Right kidney (tissue), 9 donors: ENCODE results near the gene TDRD15.
"Not testable (repeated sequence)": the region's sequence is repeated elsewhere in the genome, so short reads cannot be mapped to it uniquely, and the experiment has no call there.

Source experiments
- DNase-seq: peaks from one replicate; pipeline ENCODE4 v3.0.0-alpha.2; 2016
- long read RNA-seq, 8 donors: transcript quantifications; one replicate each; lab custom pipeline, GENCODE V29; 2026

The TDRD15 gene
- long read RNA-seq, donor 1, result 0 reads
- long read RNA-seq, donor 2, result 0 reads
- long read RNA-seq, donor 3, result 0 reads
- long read RNA-seq, donor 4, result 0 reads
- long read RNA-seq, donor 5, result 0 reads
- long read RNA-seq, donor 6, result 0 reads
- long read RNA-seq, donor 7, result 0 reads
- long read RNA-seq, donor 8, result 0 reads

DNA sequence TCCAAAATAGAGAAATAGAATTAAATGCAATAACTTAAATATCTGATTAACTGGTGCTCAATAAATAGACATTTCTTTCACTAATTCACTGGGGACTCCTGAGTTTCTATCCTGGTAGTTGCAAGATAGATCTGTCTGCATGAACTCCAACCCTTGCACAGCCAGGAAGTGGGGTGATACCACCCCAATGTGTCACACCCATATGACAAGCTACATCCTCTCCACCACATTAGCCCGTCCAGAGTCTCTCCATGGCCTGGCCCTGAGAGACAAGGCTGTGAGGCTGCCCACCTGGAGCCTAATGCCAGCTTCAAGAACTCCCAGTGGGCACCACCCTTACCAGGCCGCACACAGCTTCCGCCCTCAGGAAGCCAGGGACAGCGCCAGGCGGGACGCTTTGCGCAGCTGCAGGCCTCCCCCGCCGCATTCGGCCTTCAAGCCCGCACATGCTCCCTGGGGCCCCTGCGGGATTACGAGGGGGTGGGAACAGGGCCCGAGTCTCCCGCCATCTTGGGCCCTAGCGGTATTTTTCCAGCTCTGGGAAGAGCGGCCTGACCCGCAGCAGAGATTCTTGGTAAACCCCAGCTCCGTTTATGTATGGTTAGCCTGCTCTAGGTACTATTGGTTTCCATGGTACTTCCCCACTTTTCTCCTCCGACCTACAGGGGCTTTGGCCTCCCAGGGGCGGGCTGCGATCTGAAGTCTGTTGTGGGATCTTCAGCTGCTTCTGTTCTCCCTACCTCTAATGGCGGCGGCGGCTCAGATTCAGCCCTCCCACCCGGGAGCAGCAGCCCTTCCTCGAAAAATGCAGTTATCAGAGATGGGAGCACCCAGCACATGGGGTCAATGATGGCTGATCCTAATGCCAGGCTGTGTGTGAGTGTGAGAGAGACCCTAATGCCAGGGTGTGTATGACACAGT lies at the start of gene TDRD15:
TDRD15 (plus strand) TSS at position 496 of the 921 bp plus-strand sequence. CDS start 13,500 bp downstream, outside the sequence.
- DNase-seq, result no peak

DNA sequence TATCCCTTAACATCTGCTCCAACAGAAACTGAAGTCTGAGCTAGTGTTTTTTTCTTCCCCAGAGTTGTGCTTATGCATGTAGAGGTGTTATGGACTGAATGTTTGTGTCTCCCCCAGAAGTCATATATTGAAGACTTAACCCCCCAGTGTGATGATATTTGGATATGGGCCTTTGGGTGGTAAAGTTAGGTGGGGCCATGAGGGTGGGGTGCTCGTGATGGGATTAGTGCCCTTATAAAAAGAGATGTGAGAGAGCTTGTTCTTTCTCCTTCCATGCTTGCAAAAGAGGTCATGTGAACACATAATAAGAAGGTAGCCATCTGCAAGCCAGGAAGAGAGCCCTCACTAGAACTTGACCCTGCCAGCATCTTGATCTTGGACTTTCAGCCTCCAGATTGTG lies 45.5 kb upstream of the TDRD15 start:
- no peak for DNase-seq

DNA sequence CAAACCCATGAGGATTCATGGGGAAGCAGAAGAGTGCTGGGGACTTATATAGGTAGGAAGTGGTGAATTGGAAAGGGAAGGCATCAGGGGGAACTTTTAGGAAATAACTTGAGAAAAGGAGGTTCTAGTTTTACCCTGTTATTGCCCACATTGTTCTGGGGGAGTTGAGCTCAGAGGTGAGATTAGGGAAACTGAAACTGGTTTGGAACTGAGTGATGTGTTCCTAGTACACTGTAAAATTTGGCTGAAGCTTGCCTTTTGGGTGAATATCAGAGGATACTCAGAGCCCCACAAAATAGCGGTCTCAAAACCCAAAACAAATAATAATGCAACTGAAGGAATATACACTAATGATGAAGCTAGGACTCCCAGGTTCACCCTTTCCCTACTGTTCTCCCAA lies 40.3 kb upstream of the TDRD15 start:
- DNase-seq, result no peak

DNA sequence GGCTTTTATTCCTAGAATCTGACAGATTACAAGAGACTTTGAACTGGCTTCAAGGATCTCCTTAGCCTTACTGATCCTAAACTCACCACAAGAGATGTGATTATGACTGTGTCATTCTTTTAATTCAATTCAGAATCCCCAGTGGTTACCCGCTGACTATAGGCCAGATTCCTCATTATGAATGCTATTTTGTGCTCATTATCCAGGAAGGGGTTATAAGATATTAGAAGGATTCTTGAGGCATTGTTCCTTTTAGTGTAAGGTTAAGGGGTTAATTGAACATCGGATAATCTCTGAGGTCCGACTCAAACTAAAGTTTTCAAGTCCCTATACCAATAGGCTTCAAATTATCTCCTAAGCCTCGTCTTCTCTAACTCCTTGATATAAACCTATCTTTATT lies 39.4 kb upstream of the TDRD15 start:
- no peak for DNase-seq

DNA sequence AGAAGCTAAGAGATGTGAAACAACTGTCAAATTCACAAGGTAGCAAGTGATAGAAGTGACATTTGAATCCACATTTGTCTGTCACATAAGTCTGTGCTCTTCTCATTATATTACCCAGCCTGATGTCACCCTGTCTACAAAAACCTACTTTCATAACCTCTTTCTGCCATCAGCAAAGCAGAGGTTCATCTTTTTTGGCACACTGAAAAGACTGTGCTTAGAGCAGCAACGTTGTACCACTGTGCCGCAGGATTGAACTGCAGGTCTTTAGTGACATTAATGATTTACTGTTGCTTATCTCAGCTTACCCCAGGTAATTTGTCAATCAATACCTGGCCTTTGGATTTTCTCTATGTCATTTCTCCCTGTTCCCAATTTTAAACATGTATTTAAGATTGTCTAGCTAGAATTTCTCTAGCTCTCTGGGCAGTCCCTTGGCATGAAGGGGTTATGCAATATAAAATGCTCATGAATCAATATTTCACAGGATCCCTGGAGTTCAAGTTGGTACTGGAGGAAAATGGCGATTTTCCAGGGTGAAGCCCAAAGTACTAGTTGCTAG lies 31.4 kb upstream of the TDRD15 start:
- no peak for DNase-seq

DNA sequence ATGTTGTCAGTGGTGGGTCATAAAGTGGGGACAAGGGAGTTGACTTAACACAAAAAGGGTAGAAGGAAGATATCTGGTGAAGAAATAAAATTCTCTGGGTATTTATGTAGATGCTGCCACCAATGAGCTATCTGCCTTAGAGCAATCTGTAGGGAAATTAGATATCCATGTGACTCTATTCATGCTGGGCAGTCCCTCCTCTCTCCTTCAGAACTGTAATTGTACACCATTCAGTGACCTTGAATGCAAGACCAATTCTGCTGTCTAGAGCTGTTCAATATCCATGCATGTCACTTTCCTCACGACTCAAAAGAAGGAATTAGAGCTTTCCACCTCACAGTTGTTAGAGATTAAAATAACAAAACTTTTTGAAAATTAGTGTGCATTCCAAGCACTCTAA lies 28.6 kb upstream of the TDRD15 start:
- DNase-seq, result no peak

DNA sequence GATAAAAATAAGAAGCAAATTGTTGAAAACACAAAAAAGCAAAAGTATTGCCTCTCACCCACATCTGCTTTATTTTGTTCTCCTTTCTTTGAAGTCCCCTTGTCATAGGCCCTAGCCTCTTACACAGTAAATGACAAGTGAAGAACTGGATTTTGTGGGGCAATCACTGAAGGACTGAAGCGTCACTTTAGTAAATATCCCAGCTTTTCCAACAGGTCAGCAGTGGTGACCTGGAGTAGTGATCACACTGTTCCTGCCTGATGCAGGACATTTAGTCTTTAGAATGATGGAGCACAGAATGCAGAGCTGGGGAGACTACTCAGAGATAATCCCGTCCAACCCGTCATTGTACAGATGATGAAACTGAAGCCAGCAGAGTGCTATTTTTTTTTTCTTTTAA lies 28.1 kb upstream of the TDRD15 start:
- no peak for DNase-seq

DNA sequence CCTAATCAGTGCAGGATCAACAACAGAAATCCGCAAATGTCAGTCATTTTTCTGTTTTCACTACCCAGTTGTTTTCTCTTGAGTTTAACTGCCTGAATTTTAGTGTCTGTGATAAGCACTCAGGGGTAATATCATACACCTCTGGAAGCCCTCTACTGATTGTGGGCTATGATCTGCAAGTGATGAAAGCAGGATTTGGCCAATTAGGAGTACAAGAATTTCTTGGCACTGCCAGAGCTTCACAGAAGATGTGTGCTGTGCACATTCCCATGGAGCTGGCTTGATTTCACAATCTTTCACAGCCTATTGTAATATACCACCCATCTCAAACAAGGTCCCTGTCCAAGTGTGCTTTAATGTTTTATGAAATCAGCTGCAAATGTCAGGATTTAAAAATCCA lies 27.3 kb upstream of the TDRD15 start:
- DNase-seq, result no peak

DNA sequence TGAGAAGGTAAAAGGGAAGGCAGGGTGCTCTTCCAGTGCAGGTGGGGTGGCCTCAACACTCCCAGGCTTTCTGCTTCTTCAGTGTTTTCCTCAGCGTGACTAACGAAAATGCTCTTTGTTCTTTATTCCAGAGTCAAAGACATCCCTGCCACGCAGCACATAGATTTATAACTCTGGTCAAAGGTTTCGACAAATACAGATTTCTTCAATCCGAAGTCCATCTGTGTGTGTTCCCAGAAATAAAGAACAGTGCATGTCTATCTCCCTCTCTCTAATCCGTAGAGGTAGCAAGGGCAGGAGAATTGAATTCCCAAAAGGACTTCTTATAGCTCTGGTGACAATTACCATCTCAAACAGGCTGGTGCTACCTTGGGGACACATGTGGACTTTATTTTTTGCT lies 26.4 kb upstream of the TDRD15 start:
- no peak for DNase-seq

DNA sequence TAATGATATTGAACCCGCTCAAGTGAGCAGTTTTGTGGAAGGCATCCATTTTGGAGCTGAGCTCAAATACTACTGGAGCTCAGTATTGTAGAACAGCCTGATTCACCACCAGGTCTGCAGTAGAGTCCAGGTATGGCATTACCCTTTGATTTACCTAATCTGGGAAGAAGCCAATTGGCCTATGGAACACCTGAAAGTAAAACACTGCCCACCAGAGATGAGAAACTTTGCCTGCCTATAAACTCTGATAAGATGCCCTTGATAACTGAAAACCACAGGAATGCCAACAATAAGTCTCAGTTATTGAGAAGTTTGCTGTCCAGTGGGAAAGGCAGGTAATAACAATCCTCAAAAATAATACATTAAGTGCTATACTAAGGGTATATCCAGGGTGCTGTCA lies 25.5 kb upstream of the TDRD15 start:
- no peak for DNase-seq

DNA sequence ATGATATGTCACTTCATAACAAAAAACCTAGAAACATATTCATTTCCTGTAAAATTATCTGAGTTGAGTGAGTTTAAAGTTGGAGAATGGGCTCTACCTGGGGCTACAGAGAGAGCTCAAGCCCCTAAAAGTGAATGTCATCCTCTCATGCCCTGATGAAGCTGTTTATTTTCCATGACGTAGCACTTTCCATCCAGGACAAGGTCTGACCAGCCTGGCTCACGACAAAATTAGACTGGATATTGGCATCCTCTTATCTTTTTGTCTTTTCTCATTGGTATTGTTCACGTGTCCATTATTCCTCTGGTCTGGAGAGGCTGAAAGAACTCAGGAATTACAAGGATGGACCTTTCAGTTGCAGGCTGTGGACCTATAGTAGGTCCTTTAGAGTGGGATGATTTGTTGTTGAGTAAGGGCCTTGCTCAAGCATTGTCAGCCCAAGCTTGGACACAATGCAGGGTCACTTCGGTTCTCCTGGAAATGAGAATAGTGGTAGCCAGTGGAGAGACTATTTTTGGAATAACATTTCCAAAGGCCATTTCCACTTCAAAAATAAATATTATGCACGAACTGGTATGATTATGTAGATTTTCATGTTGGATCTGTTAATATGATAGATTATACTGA lies 24.4 kb upstream of the TDRD15 start:
- no peak for DNase-seq

DNA sequence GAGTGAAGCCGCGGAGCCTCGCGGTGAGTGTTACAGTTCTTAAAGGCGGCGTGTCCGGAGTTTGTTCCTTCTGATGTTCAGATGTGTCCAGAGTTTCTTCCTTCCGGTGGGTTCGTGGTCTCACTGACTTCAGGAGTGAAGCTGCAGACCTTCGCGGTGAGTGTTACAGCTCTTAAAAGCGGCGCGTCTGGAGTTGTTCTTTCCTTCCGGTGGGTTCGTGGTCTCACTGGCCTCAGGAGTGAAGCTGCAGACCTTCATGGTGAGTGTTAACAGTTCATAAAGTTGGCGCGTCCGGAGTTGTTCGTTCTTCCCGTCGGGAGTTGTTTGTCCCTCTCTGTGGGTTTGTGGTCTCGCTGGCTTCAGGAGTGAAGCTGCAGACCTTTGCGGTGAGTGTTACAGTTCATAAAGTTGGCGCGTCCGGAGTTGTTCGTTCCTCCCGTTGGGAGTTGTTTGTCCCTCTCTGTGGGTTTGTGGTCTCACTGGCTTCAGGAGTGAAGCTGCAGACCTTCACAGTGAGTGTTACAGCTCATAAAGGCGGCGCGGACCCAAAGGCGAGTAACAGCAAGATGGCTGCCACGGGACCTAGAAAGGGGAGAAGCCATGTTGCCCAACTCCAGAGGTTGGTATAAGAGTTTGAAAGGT lies 22.1 kb upstream of the TDRD15 start:
- DNase-seq, result not testable (repeated sequence)

DNA sequence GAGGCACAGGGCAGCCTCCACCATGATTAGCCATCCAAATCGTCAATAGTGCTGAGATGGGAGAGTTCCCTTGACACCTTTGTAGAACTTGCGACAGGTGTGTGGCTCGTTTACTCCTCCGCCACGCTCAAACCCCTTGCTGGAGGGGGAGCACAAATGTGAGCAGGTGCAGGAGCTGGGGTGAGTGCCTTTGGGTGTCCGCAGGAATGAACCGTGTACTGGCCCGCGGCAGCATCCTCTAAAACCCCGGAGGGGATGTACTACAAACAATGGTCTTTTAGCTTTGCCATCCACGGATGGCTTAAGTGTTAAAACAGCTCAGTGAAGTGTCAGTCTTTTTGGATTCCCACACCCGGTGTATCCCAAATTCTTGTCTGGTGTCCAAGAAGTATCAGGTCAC lies 21.4 kb upstream of the TDRD15 start:
- no peak for DNase-seq

DNA sequence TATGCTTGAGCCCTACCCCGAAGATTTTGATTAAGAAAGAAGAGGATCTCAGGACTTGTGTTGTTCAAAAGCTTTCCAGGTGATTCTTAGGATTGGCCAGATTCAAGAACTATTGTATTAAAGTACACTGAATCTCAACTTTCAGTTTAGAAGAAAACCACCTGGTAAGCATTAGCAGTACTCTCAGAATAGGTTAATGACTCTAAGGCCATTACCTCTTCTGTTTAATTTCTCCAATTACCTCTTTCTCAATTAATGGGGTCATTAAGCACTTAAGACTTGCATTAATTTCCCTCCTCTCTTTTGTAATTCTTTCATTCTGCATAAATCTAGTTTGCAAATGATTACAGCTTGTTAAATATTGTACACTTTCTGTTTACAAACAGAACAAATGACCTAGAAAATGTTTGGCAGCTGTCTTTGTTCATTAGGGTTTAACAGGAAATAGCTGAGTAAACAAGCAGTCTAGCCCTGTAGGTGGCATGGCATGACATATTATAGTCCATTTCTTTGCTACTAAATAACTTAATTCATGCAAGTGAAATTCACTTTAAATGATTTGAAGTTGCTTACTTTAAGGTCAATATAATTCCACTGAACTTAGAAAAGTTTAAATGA lies 20.4 kb upstream of the TDRD15 start:
- DNase-seq, result peak; percentile 5

DNA sequence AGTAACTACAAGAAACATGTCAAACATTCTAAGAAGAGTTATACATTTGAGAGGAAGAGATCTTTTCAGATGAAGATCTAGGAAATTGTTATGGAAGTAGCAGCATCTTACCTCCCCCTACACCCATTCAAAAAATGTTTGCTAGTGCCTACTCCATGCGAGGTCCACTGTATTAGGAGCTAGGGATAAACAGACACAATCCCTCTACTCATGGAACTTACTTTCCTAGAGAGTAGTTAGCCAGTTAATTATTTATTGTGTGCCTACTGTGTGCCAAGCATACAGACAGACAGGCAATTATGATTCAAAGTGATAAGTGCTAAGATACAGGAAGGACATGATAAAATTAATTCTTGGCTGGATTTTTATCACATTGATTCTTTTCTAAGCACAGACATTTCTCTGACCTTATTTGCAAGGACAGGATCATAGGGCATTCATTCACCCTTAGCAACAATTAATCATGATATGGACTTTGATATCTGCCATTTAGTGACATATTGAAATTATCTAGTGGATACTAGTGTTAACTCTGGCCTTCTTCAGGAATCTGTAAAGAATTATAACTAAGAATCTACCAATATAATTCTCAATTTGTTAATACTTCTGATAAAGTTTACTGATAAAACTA lies 19.6 kb upstream of the TDRD15 start:
- no peak for DNase-seq

DNA sequence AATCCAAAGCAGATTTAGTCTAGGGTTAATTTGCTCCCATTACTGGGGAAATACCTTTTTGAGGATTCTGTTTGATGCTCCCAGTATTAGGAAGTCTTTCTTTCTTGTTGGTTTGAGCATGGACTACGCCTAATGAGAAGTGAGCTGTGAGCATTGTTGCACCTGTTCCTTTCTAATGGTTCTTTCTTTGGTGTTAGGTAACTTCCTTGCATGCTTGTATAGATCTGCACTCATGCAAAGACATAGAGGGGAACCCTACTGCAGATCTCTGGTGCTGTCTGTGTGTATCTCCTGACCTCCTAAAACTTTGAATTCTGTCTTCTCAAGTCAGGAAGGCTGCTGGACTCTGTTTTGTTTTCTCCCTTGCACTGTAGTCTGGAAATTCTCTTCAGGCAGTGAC lies 12.8 kb upstream of the TDRD15 start:
- no peak for DNase-seq

DNA sequence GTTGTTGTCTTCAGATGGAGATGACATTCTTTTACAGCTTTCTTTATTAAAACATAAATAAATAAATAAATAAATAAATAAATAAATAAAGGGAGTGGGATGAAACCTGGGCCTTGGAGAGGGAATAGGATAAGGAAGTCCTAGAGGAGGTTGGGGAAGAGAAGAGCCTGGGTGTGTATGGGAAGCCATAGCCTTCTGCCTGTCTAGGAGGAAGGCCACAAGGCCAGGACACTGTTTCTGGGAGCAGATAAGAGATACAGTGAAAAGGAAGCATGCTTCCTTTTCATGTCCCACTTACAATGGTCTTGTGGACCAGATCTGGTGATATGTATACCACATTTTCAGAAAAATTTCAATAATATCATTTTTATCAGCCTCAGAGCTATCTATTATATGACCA lies 6.1 kb upstream of the TDRD15 start:
- no peak for DNase-seq

DNA sequence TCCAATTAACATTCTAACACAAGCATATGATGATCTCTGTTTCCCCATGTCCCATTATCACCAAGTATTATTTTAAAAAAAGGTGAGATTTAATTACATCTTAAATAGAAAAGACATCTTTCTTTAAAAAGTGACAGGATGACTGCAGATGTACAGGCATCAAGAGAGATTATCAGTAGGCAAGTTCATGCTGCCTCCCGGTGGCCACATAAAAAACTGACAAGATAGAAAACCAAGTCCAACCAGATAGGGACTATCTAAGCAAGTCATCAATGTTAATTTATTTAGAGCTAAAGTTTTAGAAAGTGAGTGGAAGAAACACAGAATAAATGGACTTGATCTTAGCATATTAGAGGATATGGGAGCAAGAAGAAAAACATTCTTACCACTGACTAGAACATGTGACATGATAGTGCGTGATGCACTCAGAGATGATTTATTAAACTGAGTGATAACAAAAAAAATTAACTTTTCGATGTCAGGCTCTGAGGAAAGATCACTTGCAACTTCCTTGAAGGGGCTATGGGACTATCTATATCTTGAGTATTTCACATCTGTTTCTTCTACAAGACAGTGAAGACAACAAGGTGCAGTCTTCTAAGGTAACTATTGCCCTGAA lies 5.4 kb upstream of the TDRD15 start:
- DNase-seq, result no peak

DNA sequence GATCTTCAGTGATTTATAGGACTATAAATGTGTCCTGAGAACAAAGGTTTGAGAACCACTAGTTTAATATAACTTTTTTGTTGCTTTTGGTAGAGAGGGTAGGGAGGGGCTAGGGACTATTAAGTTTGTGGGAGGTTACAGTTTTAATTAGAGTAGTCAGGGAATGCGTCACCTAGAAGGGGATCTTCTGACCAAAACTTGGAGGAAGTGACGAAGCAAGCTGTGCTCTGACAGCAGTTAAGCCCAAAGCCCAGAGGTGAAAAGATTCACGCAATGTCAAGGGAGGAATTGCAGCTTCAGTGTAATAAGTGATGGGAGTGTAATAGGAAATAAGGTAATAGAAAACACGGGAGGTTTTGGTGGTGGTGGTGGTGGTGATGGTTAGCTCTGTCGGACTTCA lies 8.1 kb downstream of the TDRD15 start:
- DNase-seq, result no peak

DNA sequence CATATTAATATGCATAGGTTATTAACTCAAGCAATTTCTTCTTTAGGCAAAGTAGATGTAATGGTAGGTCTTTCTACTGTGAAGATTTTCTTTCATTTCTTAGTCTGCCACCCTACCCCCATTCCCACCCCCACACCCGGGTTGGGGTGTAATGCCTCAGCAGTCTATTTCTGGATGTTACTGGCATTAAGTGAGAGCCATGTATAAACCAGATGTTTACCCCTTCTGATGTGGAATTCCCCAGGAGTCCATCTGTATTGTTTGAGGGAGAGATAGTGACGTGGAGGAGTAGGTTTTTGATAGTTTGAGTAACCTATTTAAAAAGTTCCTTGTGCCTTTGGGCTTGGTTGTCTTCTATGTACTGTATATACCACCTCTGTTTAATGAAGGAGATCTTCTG lies 11.8 kb downstream of the TDRD15 start:
- no peak for DNase-seq

DNA sequence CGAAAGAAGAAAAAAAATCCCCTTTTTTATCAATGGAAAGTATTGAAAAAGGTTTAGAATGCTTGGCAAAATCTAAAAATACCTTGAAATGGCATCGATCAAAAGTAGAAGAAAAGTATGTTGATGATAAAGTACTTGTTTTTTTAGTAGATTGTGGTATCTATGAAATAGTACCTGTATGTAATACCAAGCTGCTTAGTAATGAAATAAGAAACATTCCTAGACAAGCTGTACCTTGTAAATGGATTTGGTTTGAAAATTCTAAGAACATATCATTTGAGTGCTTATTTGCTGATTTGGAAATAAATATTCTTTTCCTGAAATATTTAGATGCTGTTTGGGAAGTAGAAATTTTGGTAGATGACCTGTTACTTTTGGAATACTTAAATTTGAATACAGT lies 18.4 kb downstream of the TDRD15 start:
- DNase-seq, result no peak
